Testis (tissue), 2 donors: ENCODE measurements around the gene PTPRCAP.

Experiments used
- CTCF ChIP-seq, 3 experiments: fragments of 450-650 bp in 2 of 3; fragments of 200-600 bp in 1 of 3; sonication (generic) in 1 of 3; IDR thresholded peaks; one replicate each; pipeline ENCODE4 v1.5.1; 2016 to 2019; ENCODE audit warnings: antibody characterized with exemption in 3 of 3, mild to moderate bottlenecking in 2 of 3, moderate library complexity in 1 of 3
- POLR2A ChIP-seq: fragments of 450-650 bp; IDR thresholded peaks from one replicate; pipeline ENCODE4 v1.6.1; 2017; ENCODE audit warnings: antibody characterized with exemption, mild to moderate bottlenecking, moderate library complexity

- TF ChIP-seq CTCF (IDR thresholded peaks at IDR 0.05) (no peak), POLR2A (no peak)
Measured at GRCh38 chr11:67466962-67467771, 29.7 kb upstream of the PTPRCAP start.
